Caco-2 (cell line): Measurements from ENCODE around the gene SCAMP4. TPM values are rescaled to one million over a fixed set of nuclear protein-coding genes. Genes with fewer than 3 reads are reported as not detected.

Experiments used
- BruUV-seq: library from RNA; stranded (reverse); fragments of 400-500 nt; replicated peaks from 2 replicates; lab custom pipeline; 2021; lab: Mats Ljungman, UMichigan
- CTCF ChIA-PET: fragments of 300-600 bp; sonication (Branson Sonifier 250); formaldehyde crosslinking; loops from one replicate; lab custom pipeline; 2022; ENCODE audit warnings: antibody characterized with exemption; lab: Charles Lee
- POLR2A ChIA-PET: fragments of 300-600 bp; sonication (Branson Sonifier 250); formaldehyde crosslinking; loops from one replicate; lab custom pipeline; 2022; ENCODE audit warnings: antibody characterized with exemption; lab: Charles Lee
- DNase-seq, 2 experiments: peaks; one replicate each; pipeline versions ENCODE4 v3.0.0 to v3.0.0-alpha.2; 2020 to 2022
- H3K27me3 ChIP-seq: replicated peaks from 2 replicates; pipeline ENCODE4 v1.6.0; 2011; ENCODE audit warnings: low read length; ENCODE audit not compliant: control insufficient read depth, insufficient read depth
- H3K36me3 ChIP-seq: 2 replicates; pipeline ENCODE4 v1.5.1; 2011; ENCODE audit warnings: low read length; ENCODE audit not compliant: control insufficient read depth, insufficient read depth
- H3K4me1 ChIP-seq: fragments of 250-450 bp; sonication (Bioruptor Pico); 2 replicates; pipeline ENCODE4 v1.5.1; 2020; ENCODE audit warnings: mild to moderate bottlenecking
- H3K4me3 ChIP-seq: 2 replicates; pipeline ENCODE4 v1.5.1; 2011; ENCODE audit warnings: low read depth, mild to moderate bottlenecking, control low read depth, low read length
- H3K9me3 ChIP-seq: fragments of 250-450 bp; sonication (Bioruptor Pico); 2 replicates; pipeline ENCODE4 v1.5.1; 2020; ENCODE audit warnings: mild to moderate bottlenecking, moderate library complexity
- H3K27ac Mint-ChIP-seq: one replicate; pipeline ENCODE4 v1.8.0; 2022; ENCODE audit warnings: mixed read lengths; ENCODE audit not compliant: unreplicated experiment
- H3K27me3 Mint-ChIP-seq: one replicate; pipeline ENCODE4 v1.8.0; 2022; ENCODE audit warnings: mixed read lengths; ENCODE audit not compliant: insufficient read depth, unreplicated experiment
- H3K36me3 Mint-ChIP-seq: one replicate; pipeline ENCODE4 v1.8.0; 2022; ENCODE audit warnings: mild to moderate bottlenecking, mixed read lengths; ENCODE audit not compliant: insufficient read depth, unreplicated experiment
- H3K4me1 Mint-ChIP-seq: one replicate; pipeline ENCODE4 v1.8.0; 2022; ENCODE audit warnings: low read depth, mixed read lengths; ENCODE audit not compliant: unreplicated experiment
- H3K4me3 Mint-ChIP-seq: one replicate; pipeline ENCODE4 v1.8.0; 2022; ENCODE audit warnings: mild to moderate bottlenecking, moderate library complexity, mixed read lengths; ENCODE audit not compliant: unreplicated experiment
- H3K9me3 Mint-ChIP-seq: one replicate; pipeline ENCODE4 v1.8.0; 2022; ENCODE audit warnings: mixed read lengths; ENCODE audit not compliant: unreplicated experiment
- CTCF ChIP-seq, 2 experiments: fragments of 200-600 bp in 1 of 2; IDR thresholded peaks; 1 replicate in 1 of 2; 2 replicates in 1 of 2; pipeline versions ENCODE4 v1.5.1 to v1.8.0; 2011 to 2022; ENCODE audit warnings: antibody characterized with exemption in 1 of 2, control low read depth in 1 of 2, inconsistent platforms in 1 of 2, low read depth in 1 of 2, low read length in 1 of 2, mild to moderate bottlenecking in 1 of 2, moderate library complexity in 1 of 2; ENCODE audit not compliant: insufficient read depth in 1 of 2, severe bottlenecking in 1 of 2, unreplicated experiment in 1 of 2
- intact Hi-C: fragments of 100-400 bp; cut with micrococcal nuclease; formaldehyde crosslinking; loops from one replicate; pipeline ENCODE4 v1.10.0; 2022; ENCODE audit not compliant: unreplicated experiment
- total RNA-seq: library from RNA; stranded (reverse); gene quantifications from 2 replicates; pipeline ENCODE4 v1.2.3, GENCODE V29; 2022

Gene SCAMP4
- total RNA-seq, 1 experiment from 2014 or later, result 84.1 TPM

GRCh38 chr19:1933942-1934341 lies 28.7 kb downstream of the SCAMP4 start:
- Mint-ChIP-seq H3K27ac (no peak overlapping the region), H3K36me3 (peaks cover 10% of the 10 kb centered on the region), H3K9me3 (no peaks in the 10 kb centered on the region), H3K27me3 (no peaks in the 10 kb centered on the region), H3K4me3 (no peak overlapping the region), H3K4me1 (peaks cover 12% of the 10 kb centered on the region)
- DNase-seq, result no peak
- POLR2A ChIA-PET, result no interaction called here
- Histone ChIP-seq H3K36me3 (no peaks in the 10 kb centered on the region), H3K9me3 (peaks cover 6% of the 10 kb centered on the region), H3K4me3 (no peak overlapping the region), H3K27me3 (no peaks in the 10 kb centered on the region), H3K4me1 (peaks cover 5% of the 10 kb centered on the region; the same call in 1 of the 2 replicates)
- no TSS peak for BruUV-seq
- TF ChIP-seq CTCF (IDR thresholded peaks at IDR 0.05; ENCODE audit: insufficient read depth in 1 of 2, low read depth in 1 of 2, low read length in 1 of 2, severe bottlenecking in 1 of 2, unreplicated experiment in 1 of 2), result no peak
- CTCF ChIA-PET, result interaction anchor here (0.6 kb wide), 1 partner anchor 157 kb away, joined by 4 read pairs; no protein-coding TSS in a partner anchor
- intact Hi-C loops, result no loop called here

GRCh38 chr19:1935484-1936208 lies 30.4 kb downstream of the SCAMP4 start:
- Histone ChIP-seq H3K9me3 (peaks cover 6% of the 10 kb centered on the region), H3K4me3 (no peak overlapping the region), H3K4me1 (peaks cover 7% of the 10 kb centered on the region), H3K27me3 (no peaks in the 10 kb centered on the region), H3K36me3 (no peaks in the 10 kb centered on the region)
- no peak for DNase-seq
- intact Hi-C loops, result no loop called here
- BruUV-seq, result no TSS peak
- ChIA-PET POLR2A (no interaction called here), CTCF (no interaction called here)
- TF ChIP-seq CTCF (IDR thresholded peaks at IDR 0.05; ENCODE audit: insufficient read depth in 1 of 2, low read depth in 1 of 2, low read length in 1 of 2, severe bottlenecking in 1 of 2, unreplicated experiment in 1 of 2), result no peak
- Mint-ChIP-seq H3K27me3 (no peaks in the 10 kb centered on the region), H3K4me1 (no peaks in the 10 kb centered on the region), H3K36me3 (no peaks in the 10 kb centered on the region), H3K4me3 (no peak overlapping the region), H3K9me3 (no peaks in the 10 kb centered on the region), H3K27ac (no peak overlapping the region)

GRCh38 chr19:1936430-1936829 lies 31.2 kb downstream of the SCAMP4 start:
- no TSS peak for BruUV-seq
- Histone ChIP-seq H3K36me3 (no peaks in the 10 kb centered on the region), H3K4me1 (peaks cover 7% of the 10 kb centered on the region), H3K27me3 (no peaks in the 10 kb centered on the region), H3K9me3 (peaks cover 4% of the 10 kb centered on the region), H3K4me3 (no peak overlapping the region)
- no peaks in the 10 kb centered on the region for H3K9me3 Mint-ChIP-seq
- intact Hi-C loops, result no loop called here
- TF ChIP-seq CTCF (IDR thresholded peaks at IDR 0.05; ENCODE audit: insufficient read depth in 1 of 2, low read depth in 1 of 2, low read length in 1 of 2, severe bottlenecking in 1 of 2, unreplicated experiment in 1 of 2), result no peak
- ChIA-PET CTCF (no interaction called here), POLR2A (no interaction called here)
- H3K4me1 Mint-ChIP-seq, result no peaks in the 10 kb centered on the region
- DNase-seq, result no peak
- H3K36me3 Mint-ChIP-seq, result no peaks in the 10 kb centered on the region
- no peak overlapping the region for H3K4me3 Mint-ChIP-seq
- no peaks in the 10 kb centered on the region for H3K27me3 Mint-ChIP-seq
- no peak overlapping the region for H3K27ac Mint-ChIP-seq
